IPS-20b (cell line): Measurements from ENCODE around the gene CFAP65.

Experiments used
- H3K27ac ChIP-seq: one replicate; pipeline ENCODE4 v1.5.1; 2013; ENCODE audit warnings: low read length
- H3K27me3 ChIP-seq: 2 replicates; pipeline ENCODE4 v1.6.1; 2013; ENCODE audit warnings: mild to moderate bottlenecking, low read length, inconsistent platforms; ENCODE audit not compliant: insufficient read depth
- H3K36me3 ChIP-seq: 2 replicates; pipeline ENCODE4 v1.6.1; 2013; ENCODE audit warnings: low read depth, mild to moderate bottlenecking, inconsistent platforms, low read length, moderate library complexity; ENCODE audit not compliant: insufficient read depth
- H3K4me1 ChIP-seq: 2 replicates; pipeline ENCODE4 v1.6.1; 2013; ENCODE audit warnings: mild to moderate bottlenecking, control low read depth, inconsistent platforms, low read length, moderate library complexity; ENCODE audit not compliant: insufficient read depth
- H3K4me3 ChIP-seq: 2 replicates; pipeline ENCODE4 v1.5.1; 2013; ENCODE audit warnings: mild to moderate bottlenecking, low read length, inconsistent platforms
- H3K9ac ChIP-seq: 2 replicates; pipeline ENCODE4 v1.6.1; 2013; ENCODE audit warnings: low read depth, mild to moderate bottlenecking, inconsistent platforms, low read length, moderate library complexity
- H3K9me3 ChIP-seq: 2 replicates; pipeline ENCODE4 v1.6.1; 2013; ENCODE audit warnings: mild to moderate bottlenecking, low read depth, low read length, inconsistent platforms; ENCODE audit not compliant: insufficient read depth

CFAP65 gene

DNA sequence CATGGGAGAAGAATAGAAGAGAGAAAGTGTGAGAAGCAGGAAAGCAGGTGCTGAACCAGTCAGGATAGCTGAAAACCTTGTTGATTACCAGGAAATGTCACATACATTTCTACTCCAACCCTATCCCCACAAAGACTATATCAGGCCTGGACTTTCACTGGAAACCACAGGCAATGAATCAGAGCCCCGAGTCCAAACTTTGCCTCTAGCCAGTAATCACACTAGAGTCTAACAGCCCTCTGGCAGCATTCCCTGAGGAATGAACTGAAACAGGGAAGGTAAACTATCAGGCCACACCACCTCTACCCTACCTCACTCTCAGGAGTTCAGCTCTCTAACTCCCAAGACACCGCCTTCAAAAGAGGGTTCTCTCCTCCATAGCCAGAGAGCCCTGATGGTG is 38.1 kb upstream of the CFAP65 start:
- Histone ChIP-seq H3K4me3 (no peak overlapping the region), H3K9ac (no peak overlapping the region), H3K36me3 (peaks cover 18% of the 10 kb centered on the region; the same call in 1 of the 2 replicates), H3K27ac (no peak overlapping the region), H3K9me3 (no peaks in the 10 kb centered on the region), H3K4me1 (no peaks in the 10 kb centered on the region), H3K27me3 (no peaks in the 10 kb centered on the region)

- 0 out of 2 replicates have a peak, but pooled peaks cover 1% of the 10 kb centered on the region for H3K4me1 ChIP-seq
- H3K9ac ChIP-seq: no peak overlapping the region
- no peak overlapping the region for H3K27ac ChIP-seq
- no peak overlapping the region for H3K4me3 ChIP-seq
- no peaks in the 10 kb centered on the region for H3K27me3 ChIP-seq
- H3K36me3 ChIP-seq: peaks cover 18% of the 10 kb centered on the region; the same call in 1 of the 2 replicates
- H3K9me3 ChIP-seq: no peaks in the 10 kb centered on the region
These were observed 37.6 kb upstream of the CFAP65 start for GRCh38 chr2:219078951-219079350.

DNA sequence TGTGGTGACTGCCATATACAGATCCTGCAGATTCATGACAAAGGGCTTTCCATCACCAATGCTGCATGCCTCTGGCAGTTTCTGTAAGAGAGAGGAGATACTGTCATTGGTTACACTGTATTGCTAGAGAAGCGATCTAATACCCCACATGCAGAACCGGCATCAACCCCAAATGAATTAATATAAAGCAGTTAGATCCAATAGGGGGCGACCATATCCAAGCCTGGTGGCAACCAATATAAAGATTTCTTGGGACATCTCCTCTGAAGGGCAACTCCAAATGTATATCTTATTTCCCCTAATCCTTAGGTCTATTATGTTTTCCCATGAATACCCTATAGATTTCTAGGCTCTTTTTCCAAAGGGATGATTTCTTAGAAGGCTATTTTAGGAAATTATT is 36.8 kb upstream of the CFAP65 start:
- H3K9me3 ChIP-seq: no peaks in the 10 kb centered on the region
- H3K9ac ChIP-seq: no peak overlapping the region
- no peak overlapping the region for H3K27ac ChIP-seq
- no peak overlapping the region for H3K4me3 ChIP-seq
- H3K27me3 ChIP-seq: no peaks in the 10 kb centered on the region
- peaks cover 18% of the 10 kb centered on the region; the same call in 1 of the 2 replicates for H3K36me3 ChIP-seq
- H3K4me1 ChIP-seq: 0 out of 2 replicates have a peak, but pooled peaks cover 2% of the 10 kb centered on the region

DNA sequence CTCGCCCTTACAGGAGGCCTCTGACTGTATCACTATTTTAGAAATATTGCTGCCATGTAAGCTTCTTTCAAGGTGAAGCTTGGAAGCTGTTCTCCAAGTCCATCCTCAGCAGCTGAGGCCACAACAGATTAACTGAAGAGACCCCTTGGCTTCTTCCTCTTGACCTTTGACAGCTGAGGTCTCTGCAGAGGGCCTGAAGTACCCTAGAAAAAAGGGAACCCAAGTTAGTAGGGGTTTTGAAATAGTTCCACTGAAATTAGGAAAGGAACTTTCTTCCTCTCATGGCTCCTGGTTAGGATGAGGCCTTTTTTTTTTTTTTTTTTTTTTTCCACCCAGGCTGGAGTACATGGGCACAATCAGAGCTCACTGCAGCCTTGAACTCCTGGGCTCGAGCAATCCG is 34.9 kb upstream of the CFAP65 start:
- Histone ChIP-seq H3K36me3 (peaks cover 18% of the 10 kb centered on the region; the same call in 1 of the 2 replicates), H3K4me1 (0 out of 2 replicates have a peak, but pooled peaks cover 2% of the 10 kb centered on the region), H3K9me3 (no peaks in the 10 kb centered on the region), H3K27me3 (no peaks in the 10 kb centered on the region), H3K9ac (no peak overlapping the region), H3K4me3 (no peak overlapping the region), H3K27ac (no peak overlapping the region)

DNA sequence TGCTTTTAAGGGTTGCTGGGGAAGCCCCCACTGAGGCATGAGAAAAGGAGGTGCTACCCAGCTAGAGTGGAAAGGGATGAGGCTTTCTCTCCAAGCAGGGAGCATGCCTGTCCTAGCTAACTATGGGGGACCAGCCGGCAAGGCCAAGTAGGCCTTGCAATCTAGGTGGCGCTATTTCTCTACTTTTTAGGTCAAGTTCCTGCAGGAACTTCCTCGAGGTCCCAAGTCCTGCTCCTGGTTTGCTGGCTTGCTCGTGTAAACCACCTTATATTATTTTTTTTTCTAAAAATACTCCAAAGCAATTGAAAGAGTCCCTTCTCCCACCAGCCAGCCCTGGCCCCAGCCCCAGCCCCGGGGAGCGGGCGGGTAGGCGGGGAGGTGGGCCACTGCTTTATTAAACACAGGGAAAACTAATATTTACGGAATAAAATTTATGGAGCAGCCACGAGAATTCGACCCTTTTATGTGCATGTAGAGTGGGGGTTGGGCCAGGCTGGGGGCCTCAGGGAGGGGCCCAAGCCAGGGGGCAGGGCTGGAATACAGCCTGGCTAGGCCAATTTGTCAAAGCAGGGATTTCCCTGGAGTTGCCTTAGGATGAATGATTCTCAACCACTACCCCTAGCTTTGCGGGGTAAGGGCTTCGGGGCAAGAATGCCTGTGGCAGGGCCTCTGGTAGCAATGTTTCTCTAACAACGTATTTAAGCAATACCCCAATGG is 32.3 kb upstream of the CFAP65 start:
- no peaks in the 10 kb centered on the region for H3K9me3 ChIP-seq

GRCh38 chr2:219072741-219073250 is 31.5 kb upstream of the CFAP65 start:
- Histone ChIP-seq H3K9ac (no peak overlapping the region), H3K27ac (no peak overlapping the region), H3K9me3 (no peaks in the 10 kb centered on the region), H3K27me3 (0 out of 2 replicates have a peak, but pooled peaks cover 3% of the 10 kb centered on the region), H3K4me3 (no peak overlapping the region), H3K36me3 (peaks cover 18% of the 10 kb centered on the region; the same call in 1 of the 2 replicates), H3K4me1 (0 out of 2 replicates have a peak, but pooled peaks cover 2% of the 10 kb centered on the region)

More for the DNA sequence above, 32.3 kb upstream of the CFAP65 start:
- H3K27ac ChIP-seq: no peak overlapping the region
- H3K4me1 ChIP-seq: 0 out of 2 replicates have a peak, but pooled peaks cover 2% of the 10 kb centered on the region
- 0 out of 2 replicates have a peak, but pooled peaks cover 3% of the 10 kb centered on the region for H3K27me3 ChIP-seq
- no peak overlapping the region for H3K4me3 ChIP-seq
- peak overlapping the region; percentile 54; the same call in 1 of the 2 replicates for H3K9ac ChIP-seq
- peaks cover 18% of the 10 kb centered on the region; the same call in 1 of the 2 replicates for H3K36me3 ChIP-seq

- Histone ChIP-seq H3K4me1 (0 out of 2 replicates have a peak, but pooled peaks cover 2% of the 10 kb centered on the region), H3K4me3 (no peak overlapping the region), H3K27me3 (0 out of 2 replicates have a peak, but pooled peaks cover 4% of the 10 kb centered on the region), H3K9ac (no peak overlapping the region), H3K36me3 (peaks cover 10% of the 10 kb centered on the region; the same call in 1 of the 2 replicates), H3K9me3 (no peaks in the 10 kb centered on the region), H3K27ac (no peak overlapping the region)
These were observed 30.0 kb upstream of the CFAP65 start for GRCh38 chr2:219071131-219071816.

DNA sequence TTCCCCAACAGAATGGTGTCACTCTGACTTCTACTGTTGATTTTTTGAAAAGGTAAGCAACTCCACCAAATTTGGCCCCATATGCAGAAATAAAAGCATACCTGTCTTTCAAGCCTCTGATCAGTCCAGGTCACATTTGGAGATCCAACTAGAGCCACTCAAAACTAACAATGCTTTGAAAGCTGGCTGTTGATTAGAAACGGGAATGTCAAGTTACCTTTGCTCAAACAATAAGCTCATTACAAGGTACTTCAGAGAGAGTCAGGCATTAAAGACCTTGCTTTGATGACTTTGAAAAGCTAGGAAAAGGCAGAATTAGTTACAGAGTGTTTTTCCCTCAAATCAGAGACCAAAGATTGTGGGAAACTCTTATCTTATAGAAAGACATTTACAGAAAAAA is 24.2 kb upstream of the CFAP65 start:
- Histone ChIP-seq H3K27me3 (peaks cover 61% of the 10 kb centered on the region), H3K4me3 (no peak overlapping the region), H3K9me3 (no peaks in the 10 kb centered on the region), H3K9ac (no peak overlapping the region), H3K36me3 (no peaks in the 10 kb centered on the region), H3K4me1 (peaks cover 4% of the 10 kb centered on the region; the same call in 1 of the 2 replicates), H3K27ac (no peak overlapping the region)

DNA sequence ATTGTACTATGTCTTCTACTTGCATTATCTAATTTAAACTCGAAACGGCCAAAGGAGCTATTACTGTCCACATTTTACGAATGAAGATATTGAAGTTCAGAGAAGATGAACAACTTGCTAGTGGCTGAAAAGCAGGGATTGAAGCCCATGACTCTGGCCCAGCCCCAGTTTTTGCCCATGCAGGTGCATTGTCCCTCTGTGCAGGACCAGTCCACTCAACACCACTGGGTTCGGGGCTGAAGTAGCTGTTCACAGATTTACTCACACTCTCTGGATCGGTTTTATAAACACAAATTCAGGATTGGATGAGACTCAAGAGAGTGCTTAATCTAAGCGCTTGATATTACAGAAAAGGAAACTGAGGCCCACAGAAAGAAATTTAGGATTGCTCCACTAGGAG is 20.8 kb upstream of the CFAP65 start:
- H3K9ac ChIP-seq: no peak overlapping the region

DNA sequence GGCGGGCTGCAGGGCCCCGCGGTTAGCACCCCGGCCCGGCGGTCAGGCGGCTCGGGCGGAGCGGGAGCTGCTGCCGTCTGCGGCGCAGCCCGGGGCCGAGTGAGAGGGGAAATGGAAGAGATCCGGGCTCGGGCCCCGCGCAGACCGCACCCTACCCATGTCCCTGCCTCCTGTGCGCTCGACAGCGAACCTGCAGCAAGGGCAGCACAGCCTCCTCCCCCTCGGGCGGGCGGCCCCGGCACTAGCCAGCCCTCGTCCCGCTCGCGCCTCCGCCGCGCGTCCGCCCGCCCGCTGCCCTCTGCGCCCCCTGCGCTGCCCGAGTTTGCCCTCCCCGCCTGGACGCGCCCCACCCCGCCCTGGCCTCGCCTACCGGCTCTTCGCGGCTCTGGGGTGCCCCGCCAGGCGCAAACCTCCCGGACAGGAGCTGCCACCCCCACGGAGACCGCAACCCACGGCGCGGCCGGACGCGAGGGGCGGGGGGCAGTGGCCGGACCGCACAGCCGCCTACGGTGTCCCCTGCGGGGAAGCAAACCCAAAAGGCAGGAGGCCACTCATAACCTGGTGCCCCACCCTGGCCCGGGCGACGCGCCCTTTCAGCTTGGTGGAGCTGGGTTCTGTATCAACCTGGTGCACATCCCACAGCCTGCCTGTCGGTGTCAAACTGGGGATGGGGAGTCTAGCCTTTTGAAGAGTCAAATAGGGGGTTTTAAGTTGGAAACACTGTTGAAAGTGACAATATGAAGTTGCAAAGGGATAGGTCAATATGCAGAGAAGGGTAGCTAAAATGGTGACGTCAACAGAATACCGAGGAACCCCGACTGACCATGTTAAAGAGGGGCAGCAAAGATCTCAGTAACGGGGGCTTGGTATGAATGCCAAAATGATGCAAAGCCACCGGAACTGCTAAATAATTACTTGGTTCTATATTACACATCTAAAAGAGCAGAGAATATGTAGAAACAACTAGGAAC is 19.8 kb upstream of the CFAP65 start, which contains the start of gene IHH:
Gene IHH (minus strand): TSS at position 101 of the 971 bp plus-strand sequence. CDS start 454 bp downstream, outside the sequence.
- Histone ChIP-seq H3K9ac (no peak within 1 kb of the TSS), H3K4me3 (peak within 1 kb of the TSS; percentile 33; the same call in 1 of the 2 replicates), H3K27ac (no peak within 1 kb of the TSS), H3K36me3 (no peaks in the 10 kb centered on the region), H3K4me1 (peaks cover 4% of the 10 kb centered on the region; the same call in 1 of the 2 replicates), H3K9me3 (no peaks in the 10 kb centered on the region), H3K27me3 (peaks cover 100% of the 10 kb centered on the region)

More for the DNA sequence above, 20.8 kb upstream of the CFAP65 start:
- H3K9me3 ChIP-seq: no peaks in the 10 kb centered on the region
- H3K4me3 ChIP-seq: no peak overlapping the region
- H3K4me1 ChIP-seq: peaks cover 4% of the 10 kb centered on the region; the same call in 1 of the 2 replicates
- peaks cover 92% of the 10 kb centered on the region for H3K27me3 ChIP-seq
- no peak overlapping the region for H3K27ac ChIP-seq
- no peaks in the 10 kb centered on the region for H3K36me3 ChIP-seq
